Naive thymus-derived CD8-positive, alpha-beta T cell (primary cell): ENCODE measurements around the gene DGCR8. TPM values are rescaled to one million over a fixed set of nuclear protein-coding genes. Genes with fewer than 3 reads are reported as not detected.

Experiments used
- ATAC-seq, 2 donors: fragments of 150-1000 bp; cut with Tn5 transposase in 1 of 2; sonication (Bioruptor Pico), chemical (Tn5 transposase) in 1 of 2; 1 replicate in 1 of 2; 2 replicates in 1 of 2; pipeline ENCODE4 v1.10.0; 2021; ENCODE audit warnings: mild to moderate bottlenecking in 2 of 2, moderate library complexity in 2 of 2
- POLR2A ChIA-PET: fragments of 350-600 bp; sonication (Branson Sonifier 250); formaldehyde crosslinking; loops from one replicate; lab custom pipeline; 2021; ENCODE audit warnings: antibody characterized with exemption; lab: Charles Lee
- DNase-seq, 10 donors: peaks; one replicate each; pipeline versions ENCODE4 v3.0.0 to v3.0.0-alpha.2; 2020 to 2022
- H3K27ac Mint-ChIP-seq, 10 donors: one replicate each; pipeline ENCODE4 v1.8.0; 2020 to 2022; ENCODE audit warnings: mild to moderate bottlenecking in 10 of 10, mixed read lengths in 10 of 10, moderate library complexity in 4 of 10, inconsistent platforms in 1 of 10
- H3K27me3 Mint-ChIP-seq, 5 donors: one replicate each; pipeline ENCODE4 v1.8.0; 2021 to 2022; ENCODE audit warnings: mixed read lengths in 5 of 5
- H3K36me3 Mint-ChIP-seq, 3 donors: one replicate each; pipeline ENCODE4 v1.8.0; 2020 to 2022; ENCODE audit warnings: mixed read lengths in 3 of 3, mild to moderate bottlenecking in 2 of 3, inconsistent platforms in 1 of 3
- H3K4me1 Mint-ChIP-seq, 4 donors: one replicate each; pipeline ENCODE4 v1.8.0; 2021 to 2022; ENCODE audit warnings: mixed read lengths in 4 of 4
- H3K4me3 Mint-ChIP-seq, 10 donors: one replicate each; pipeline ENCODE4 v1.8.0; 2020 to 2022; ENCODE audit warnings: mild to moderate bottlenecking in 10 of 10, mixed read lengths in 10 of 10, moderate library complexity in 6 of 10, inconsistent platforms in 1 of 10
- H3K9me3 Mint-ChIP-seq, 9 donors: one replicate each; pipeline ENCODE4 v1.8.0; 2020 to 2022; ENCODE audit warnings: mixed read lengths in 9 of 9, mild to moderate bottlenecking in 3 of 9, inconsistent platforms in 1 of 9, moderate library complexity in 1 of 9
- polyA plus RNA-seq, 3 donors: library from polyadenylated mRNA; unstranded; fragments of 300-500 nt; fragmentation: Illumina TruSeq; gene quantifications; one replicate each; pipeline ENCODE4 v1.2.3, GENCODE V29; 2021
- total RNA-seq, 8 experiments: library from RNA in 2 of 8; stranded (reverse) in 2 of 8; gene quantifications; one replicate each; pipeline ENCODE4 v1.2.3 and lab custom pipeline; 2021 to 2026

Gene DGCR8
- total and polyA plus RNA-seq, 5 experiments from 2014 or later, result 4.0 to 53.3 (median 6.0) TPM

GRCh38 chr22:20135265-20135664 lies 55.2 kb downstream of the DGCR8 start:
- Mint-ChIP-seq H3K4me1 (peaks cover 13 to 48% (median 39%) of the 10 kb centered on the region in 4 donors), H3K27ac (peak overlapping the region in 4 of 10 donors; percentile 8 to 53 (median 22))
- POLR2A ChIA-PET, result no interaction called here

GRCh38 chr22:20135806-20136602 lies 56.0 kb downstream of the DGCR8 start:
- Mint-ChIP-seq H3K4me1 (peaks cover 13 to 46% (median 39%) of the 10 kb centered on the region in 4 donors), H3K27ac (peak overlapping the region in 3 of 10 donors; percentile 34 to 59 (median 37)), H3K4me3 (peak overlapping the region in 2 of 10 donors; percentile 2 to 12), H3K9me3 (no peaks in the 10 kb centered on the region), H3K36me3 (peaks cover 0 to 7% (median 0%) of the 10 kb centered on the region in 3 donors), H3K27me3 (no peaks in the 10 kb centered on the region)
- ATAC-seq (no peak), DNase-seq (no peak)
- POLR2A ChIA-PET, result no interaction called here

More at GRCh38 chr22:20135265-20135664, 55.2 kb downstream of the DGCR8 start:
- DNase-seq, result no peak
- no peak for ATAC-seq
- no peak overlapping the region for H3K4me3 Mint-ChIP-seq
- peaks cover 0 to 7% (median 0%) of the 10 kb centered on the region in 3 donors for H3K36me3 Mint-ChIP-seq
- no peaks in the 10 kb centered on the region for H3K9me3 Mint-ChIP-seq
- no peaks in the 10 kb centered on the region for H3K27me3 Mint-ChIP-seq

DNA sequence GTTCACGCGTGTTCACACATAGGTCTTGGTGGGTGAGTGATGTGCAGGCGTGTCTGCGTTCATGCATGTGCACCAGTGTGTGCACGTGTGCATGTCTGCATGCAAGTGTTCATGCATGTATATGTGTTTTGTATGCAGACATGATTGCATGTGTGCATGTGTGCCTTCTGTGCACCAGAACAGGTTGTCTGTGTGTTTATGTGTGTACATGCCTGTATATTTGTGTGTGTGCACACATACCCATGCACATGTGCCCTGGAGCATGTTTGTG lies 56.5 kb downstream of the DGCR8 start:
- DNase-seq (no peak), ATAC-seq (no peak)
- H3K27ac Mint-ChIP-seq, result peak overlapping the region in 2 of 10 donors; percentile 34 to 48
- POLR2A ChIA-PET, result no interaction called here
- peak overlapping the region in 1 of 10 donors; percentile 12 for H3K4me3 Mint-ChIP-seq
- H3K27me3 Mint-ChIP-seq, result no peaks in the 10 kb centered on the region
- H3K4me1 Mint-ChIP-seq, result peaks cover 13 to 46% (median 39%) of the 10 kb centered on the region in 4 donors
- H3K36me3 Mint-ChIP-seq, result peaks cover 0 to 7% (median 0%) of the 10 kb centered on the region in 3 donors
- no peaks in the 10 kb centered on the region for H3K9me3 Mint-ChIP-seq

GRCh38 chr22:20137113-20137512 lies 57.1 kb downstream of the DGCR8 start:
- ATAC-seq, result no peak
- Mint-ChIP-seq H3K4me1 (peaks cover 13 to 46% (median 39%) of the 10 kb centered on the region in 4 donors), H3K36me3 (peaks cover 0 to 7% (median 0%) of the 10 kb centered on the region in 3 donors), H3K27ac (peak overlapping the region in 2 of 10 donors; percentile 19 to 48), H3K4me3 (no peak overlapping the region), H3K9me3 (no peaks in the 10 kb centered on the region), H3K27me3 (no peaks in the 10 kb centered on the region)
- POLR2A ChIA-PET, result no interaction called here
- DNase-seq, result no peak

DNA sequence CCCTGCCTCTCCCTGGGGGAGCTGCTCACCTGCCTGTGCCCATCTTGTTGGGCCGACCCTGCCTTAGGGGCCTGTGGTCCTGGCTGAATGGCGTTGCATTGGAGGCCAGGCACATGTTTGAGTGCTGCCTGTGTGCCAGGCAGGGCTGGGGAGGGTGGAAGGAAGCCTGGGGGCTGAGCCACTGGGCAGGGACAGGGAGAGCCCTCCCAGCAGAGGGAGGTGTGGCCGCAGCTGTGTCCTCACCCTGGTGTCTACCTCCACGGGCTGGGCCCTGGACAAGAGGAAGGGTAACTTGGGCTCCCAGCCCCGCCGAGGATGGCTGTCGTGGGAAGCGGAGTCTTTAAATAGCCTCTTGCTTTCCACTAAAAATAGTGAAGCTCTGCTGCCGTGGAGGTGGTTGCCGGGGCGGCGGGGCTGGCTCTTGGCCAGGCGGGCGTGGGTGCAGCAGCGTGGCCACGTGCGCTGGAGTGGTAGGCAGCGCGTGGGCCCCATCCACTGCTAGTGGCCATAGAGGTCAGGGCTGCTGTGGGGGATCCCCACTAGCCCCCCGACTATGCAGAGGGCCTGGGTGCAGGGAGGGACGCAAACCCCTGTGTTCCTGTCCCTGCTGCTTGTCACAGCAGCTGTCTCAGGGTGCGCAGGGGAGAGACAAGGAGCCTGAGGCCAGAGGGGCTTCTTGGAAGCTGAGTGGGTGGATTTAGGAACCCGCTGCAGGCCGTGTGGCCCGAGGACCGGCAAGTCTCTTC lies 57.8 kb downstream of the DGCR8 start:
- peaks cover 13 to 41% (median 34%) of the 10 kb centered on the region in 4 donors for H3K4me1 Mint-ChIP-seq
- H3K27ac Mint-ChIP-seq, result peak overlapping the region in 7 of 10 donors; percentile 19 to 66 (median 40)

DNA sequence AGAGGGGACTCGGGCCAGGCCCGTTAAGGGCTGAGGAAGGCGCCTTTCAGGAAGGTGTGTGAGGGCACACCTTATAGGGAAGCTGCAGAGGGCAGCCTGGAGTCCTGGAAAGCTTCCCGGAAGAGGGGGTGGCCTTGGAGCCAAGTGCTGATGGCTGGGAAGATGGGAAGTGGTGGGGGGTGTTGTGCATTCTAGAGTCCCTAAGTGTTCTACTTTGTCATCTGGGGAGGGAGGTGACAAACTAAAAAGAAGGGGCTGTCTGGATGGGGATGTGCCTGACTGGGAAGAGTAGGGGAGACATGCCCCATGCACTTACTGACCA lies 58.3 kb downstream of the DGCR8 start:
- no peak overlapping the region for H3K4me3 Mint-ChIP-seq
- H3K4me1 Mint-ChIP-seq, result peaks cover 12 to 35% (median 29%) of the 10 kb centered on the region in 4 donors
- ATAC-seq (no peak), DNase-seq (no peak)
- H3K9me3 Mint-ChIP-seq, result no peaks in the 10 kb centered on the region
- no peaks in the 10 kb centered on the region for H3K27me3 Mint-ChIP-seq
- POLR2A ChIA-PET, result interaction anchor here (0.6 kb wide), 1 partner anchor 168 kb away, joined by 3 read pairs; no protein-coding TSS in a partner anchor
- H3K27ac Mint-ChIP-seq, result peak overlapping the region in 4 of 10 donors; percentile 40 to 66 (median 44)
- H3K36me3 Mint-ChIP-seq, result peaks cover 0 to 7% (median 0%) of the 10 kb centered on the region in 3 donors

More for the DNA sequence above, 57.8 kb downstream of the DGCR8 start:
- DNase-seq (no peak), ATAC-seq (no peak)
- POLR2A ChIA-PET, result no interaction called here
- Mint-ChIP-seq H3K4me3 (peak overlapping the region in 3 of 10 donors; percentile 14 to 45 (median 32)), H3K27me3 (no peaks in the 10 kb centered on the region), H3K9me3 (no peaks in the 10 kb centered on the region), H3K36me3 (peaks cover 0 to 7% (median 0%) of the 10 kb centered on the region in 3 donors)

DNA sequence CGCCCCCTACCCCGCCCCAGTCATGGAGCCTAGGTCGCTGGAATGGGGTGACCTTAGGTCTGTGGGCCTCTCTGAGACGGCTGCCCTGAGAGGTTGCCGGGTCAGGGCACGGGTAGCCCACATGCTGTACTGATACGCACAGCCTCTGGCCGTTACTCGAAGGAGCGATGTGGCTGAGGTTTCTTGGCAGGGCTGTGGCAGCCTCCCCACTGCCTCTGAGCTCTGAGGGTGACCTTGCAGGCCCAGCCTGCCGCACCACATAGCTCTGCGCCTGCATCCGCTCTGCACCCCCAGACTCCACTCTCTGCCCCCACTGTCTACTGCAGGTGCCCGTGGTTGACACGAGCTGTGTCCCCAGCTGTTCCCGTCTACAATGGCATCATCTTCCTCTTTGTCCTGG lies 58.8 kb downstream of the DGCR8 start:
- Mint-ChIP-seq H3K27ac (peak overlapping the region in 2 of 10 donors; percentile 22 to 47), H3K4me1 (peaks cover 10 to 31% (median 24%) of the 10 kb centered on the region in 4 donors), H3K36me3 (peaks cover 0 to 8% (median 0%) of the 10 kb centered on the region in 3 donors), H3K27me3 (no peaks in the 10 kb centered on the region), H3K4me3 (peak overlapping the region in 1 of 10 donors; percentile 29), H3K9me3 (no peaks in the 10 kb centered on the region)
- ATAC-seq, result no peak
- POLR2A ChIA-PET, result interaction anchor here (0.6 kb wide), 1 partner anchor 169 kb away, joined by 3 read pairs; no protein-coding TSS in a partner anchor
- no peak for DNase-seq

GRCh38 chr22:20139391-20140106 lies 59.5 kb downstream of the DGCR8 start:
- DNase-seq (no peak), ATAC-seq (no peak)
- H3K4me3 Mint-ChIP-seq, result peak overlapping the region in 2 of 10 donors; percentile 29 to 34
- H3K27me3 Mint-ChIP-seq, result no peaks in the 10 kb centered on the region
- no peaks in the 10 kb centered on the region for H3K9me3 Mint-ChIP-seq
- POLR2A ChIA-PET, result no interaction called here
- peaks cover 10 to 25% (median 20%) of the 10 kb centered on the region in 4 donors for H3K4me1 Mint-ChIP-seq
- peaks cover 0 to 10% (median 0%) of the 10 kb centered on the region in 3 donors for H3K36me3 Mint-ChIP-seq
- peak overlapping the region in 1 of 10 donors; percentile 22 for H3K27ac Mint-ChIP-seq

- DNase-seq (no peak), ATAC-seq (no peak)
- no peak overlapping the region for H3K27ac Mint-ChIP-seq
- H3K4me3 Mint-ChIP-seq, result no peak overlapping the region
- peaks cover 10 to 21% (median 17%) of the 10 kb centered on the region in 4 donors for H3K4me1 Mint-ChIP-seq
- POLR2A ChIA-PET, result no interaction called here
- H3K27me3 Mint-ChIP-seq, result no peaks in the 10 kb centered on the region
- H3K9me3 Mint-ChIP-seq, result no peaks in the 10 kb centered on the region
- peaks cover 0 to 10% (median 0%) of the 10 kb centered on the region in 3 donors for H3K36me3 Mint-ChIP-seq
Observed at GRCh38 chr22:20140107-20140445, 60.0 kb downstream of the DGCR8 start.

- DNase-seq, result no peak
- ATAC-seq, result no peak
- POLR2A ChIA-PET, result no interaction called here
- Mint-ChIP-seq H3K4me1 (peaks cover 9 to 19% (median 16%) of the 10 kb centered on the region in 4 donors), H3K4me3 (no peak overlapping the region), H3K9me3 (no peaks in the 10 kb centered on the region), H3K27ac (no peak overlapping the region), H3K36me3 (peaks cover 0 to 10% (median 0%) of the 10 kb centered on the region in 3 donors), H3K27me3 (no peaks in the 10 kb centered on the region)
Observed at GRCh38 chr22:20140521-20140964, 60.5 kb downstream of the DGCR8 start.

GRCh38 chr22:20141186-20142077 lies 61.4 kb downstream of the DGCR8 start:
- no peak for DNase-seq
- H3K36me3 Mint-ChIP-seq, result peaks cover 0 to 10% (median 0%) of the 10 kb centered on the region in 3 donors
- POLR2A ChIA-PET, result interaction anchor here (0.6 kb wide), 1 partner anchor 15 kb away, joined by 3 read pairs; no protein-coding TSS in a partner anchor
- H3K4me1 Mint-ChIP-seq, result peaks cover 7 to 16% (median 12%) of the 10 kb centered on the region in 4 donors
- H3K27ac Mint-ChIP-seq, result no peak overlapping the region
- H3K4me3 Mint-ChIP-seq, result no peak overlapping the region
- ATAC-seq, result no peak
- no peaks in the 10 kb centered on the region for H3K9me3 Mint-ChIP-seq
- H3K27me3 Mint-ChIP-seq, result no peaks in the 10 kb centered on the region
